Left cardiac atrium (tissue), 4 donors: ENCODE measurements around the gene NRG3. TPM values are rescaled to one million over a fixed set of nuclear protein-coding genes. Genes with fewer than 3 reads are reported as not detected.
"Not testable (repeated sequence)": the region's sequence is repeated elsewhere in the genome, so short reads cannot be mapped to it uniquely, and the experiment has no call there.

Experiments used
- ATAC-seq, 2 donors: fragments of 200-7000 bp; cut with Tn5 transposase; one replicate each; pipeline ENCODE4 v1.9.1; 2020; ENCODE audit warnings: mild to moderate bottlenecking in 2 of 2, moderate library complexity in 2 of 2
- DNase-seq: peaks from one replicate; pipeline ENCODE4 v3.0.0-alpha.2; 2020
- intact Hi-C, 2 donors: fragments of 100-400 bp; cut with DNase I; formaldehyde crosslinking; loops; one replicate each; pipeline versions ENCODE4 v1.14.1 to v1.15.1; 2022 to 2023
- total RNA-seq, 2 donors: library from RNA; stranded (reverse); fragmentation: NEBNext Ultra II Directional; extraction: Animal tissue kit (Norgen Biotek cat#: 25700); gene quantifications; one replicate each; pipeline ENCODE4 v1.2.1, GENCODE V29; 2021
- donor health status: DM: no; HTN: yes; CAD: no.
- donor health status: DM: no; HTN: yes; CAD: no; lungs with severe emphysema.
- donor health status: DM: yes; HTN: yes; CAD: no.
- donor health status: Dilated cardiomyopathy.

The NRG3 gene
- total RNA-seq, 2 donors from 2014 or later: 0.21 to 0.79 TPM

DNA sequence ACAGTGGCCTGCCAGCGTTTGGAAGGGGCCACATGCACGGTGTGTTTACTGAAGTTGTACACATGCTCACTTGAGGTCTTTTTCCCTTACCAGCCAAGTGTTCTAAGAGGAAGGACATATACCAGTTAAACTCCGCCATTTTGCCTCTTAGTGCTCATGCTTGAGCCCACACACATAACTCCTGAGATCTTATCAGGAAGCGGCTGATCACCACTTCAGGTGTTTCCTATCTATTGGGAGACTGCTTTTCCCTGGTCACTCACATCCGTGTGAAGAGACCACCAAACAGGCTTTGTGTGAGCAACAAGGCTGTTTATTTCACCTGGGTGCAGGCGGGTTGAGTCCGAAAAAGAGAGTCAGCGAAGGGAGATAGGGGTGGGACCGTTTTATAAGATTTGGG is 802.9 kb downstream of the NRG3 start:
- ATAC-seq, intact Hi-C loops, DNase-seq: not testable (repeated sequence)

DNA sequence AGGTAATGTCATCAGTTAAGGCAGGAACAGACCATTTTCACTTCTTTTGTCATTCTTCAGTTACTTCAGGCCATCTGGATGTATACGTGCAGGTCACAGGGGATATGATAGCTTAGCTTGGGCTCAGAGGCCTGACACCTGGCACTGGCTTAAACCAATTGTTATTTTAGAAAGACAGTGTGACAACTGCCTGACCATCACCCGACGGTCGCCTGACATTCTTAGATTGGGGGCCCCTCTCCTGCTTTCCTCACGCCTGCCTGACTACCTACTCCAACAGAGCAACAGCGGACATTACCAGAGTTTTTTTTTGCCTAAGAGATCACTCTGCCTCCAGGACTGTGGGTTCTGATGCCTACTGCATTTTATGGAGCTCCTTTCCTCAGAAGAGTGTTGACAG is 803.5 kb downstream of the NRG3 start:
- DNase-seq, ATAC-seq, intact Hi-C loops: not testable (repeated sequence)

DNA sequence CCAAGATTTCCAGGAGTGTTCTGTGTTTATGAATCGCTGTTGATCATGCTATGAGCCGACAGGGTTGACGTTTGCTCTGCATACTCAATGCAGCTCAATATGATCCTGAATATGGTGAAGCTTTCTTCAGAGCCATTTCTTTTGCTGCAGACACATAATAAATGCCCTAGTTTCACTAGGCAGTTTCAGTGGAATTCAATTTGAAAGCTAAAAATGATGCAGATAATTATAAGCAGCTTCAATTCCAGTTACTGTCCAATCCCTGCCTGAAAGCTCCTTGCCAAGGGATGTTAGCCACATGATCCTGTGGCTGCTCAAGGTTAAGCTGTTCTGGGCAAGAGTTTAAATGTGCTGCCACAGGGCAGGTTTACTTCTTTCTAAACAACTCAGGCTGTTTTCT is 805.6 kb downstream of the NRG3 start:
- ATAC-seq: no peak
- no peak for DNase-seq

DNA sequence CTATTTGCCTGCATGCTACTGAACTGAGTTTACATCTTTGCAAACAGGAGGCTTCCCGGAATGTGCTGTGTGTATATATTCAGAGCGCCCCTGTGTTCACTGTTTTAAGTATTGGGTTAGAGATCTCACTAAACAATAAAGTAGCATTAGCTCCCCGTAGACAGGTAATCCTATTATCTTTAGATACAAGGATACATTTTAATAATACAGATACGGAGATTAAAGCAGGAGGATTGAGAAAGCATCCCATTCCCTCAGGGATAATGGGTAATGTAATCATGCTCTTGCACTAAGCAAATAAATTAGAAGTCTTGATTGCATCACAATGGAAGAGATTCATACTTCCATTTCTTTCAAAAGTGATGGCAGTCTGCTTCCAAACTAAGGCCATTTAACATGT is 809.0 kb downstream of the NRG3 start:
- intact Hi-C loops: no loop called here
- DNase-seq (no peak), ATAC-seq (no peak)

More for the DNA sequence above, 805.6 kb downstream of the NRG3 start:
- intact Hi-C loops: no loop called here

DNA sequence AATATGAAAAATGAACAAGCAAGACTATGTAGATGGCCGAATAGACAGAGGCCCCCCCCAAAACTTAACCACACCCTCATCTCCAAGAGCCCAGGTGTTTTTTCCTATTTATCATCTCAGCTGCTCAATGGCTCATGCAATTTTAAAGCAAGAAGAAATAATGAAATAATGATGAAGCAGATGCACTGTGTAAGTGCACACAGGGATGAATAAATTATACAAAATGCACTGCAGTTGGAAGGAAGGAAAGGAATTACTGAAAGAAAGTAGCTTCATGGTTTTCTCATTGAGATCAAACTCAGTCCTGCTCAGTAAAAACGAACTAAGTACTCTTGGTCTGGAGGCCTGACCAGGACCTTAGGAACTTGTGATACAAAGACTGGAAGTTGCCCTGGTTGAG is 810.1 kb downstream of the NRG3 start:
- ATAC-seq (no peak), DNase-seq (no peak)
- intact Hi-C loops: no loop called here

DNA sequence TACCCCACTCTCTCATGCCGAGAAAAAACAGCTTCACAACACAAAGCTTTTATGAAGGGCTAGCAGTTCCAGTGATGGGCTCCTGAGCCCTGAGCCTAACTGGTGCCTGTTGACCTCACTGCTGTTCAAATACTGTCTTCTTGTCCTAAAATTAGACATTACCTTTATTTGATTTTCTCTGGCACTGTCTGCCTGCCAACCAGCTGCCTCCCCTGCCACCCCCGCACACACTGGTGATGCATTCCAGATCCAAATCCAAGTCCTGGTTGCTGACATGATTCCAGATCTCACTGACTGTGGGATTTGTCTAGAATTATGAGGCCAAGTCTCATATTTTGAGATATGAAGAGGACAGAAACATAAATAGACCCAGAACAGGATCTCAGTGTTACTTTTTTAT is 816.2 kb downstream of the NRG3 start:
- intact Hi-C loops: no loop called here
- DNase-seq (no peak), ATAC-seq (no peak)

DNA sequence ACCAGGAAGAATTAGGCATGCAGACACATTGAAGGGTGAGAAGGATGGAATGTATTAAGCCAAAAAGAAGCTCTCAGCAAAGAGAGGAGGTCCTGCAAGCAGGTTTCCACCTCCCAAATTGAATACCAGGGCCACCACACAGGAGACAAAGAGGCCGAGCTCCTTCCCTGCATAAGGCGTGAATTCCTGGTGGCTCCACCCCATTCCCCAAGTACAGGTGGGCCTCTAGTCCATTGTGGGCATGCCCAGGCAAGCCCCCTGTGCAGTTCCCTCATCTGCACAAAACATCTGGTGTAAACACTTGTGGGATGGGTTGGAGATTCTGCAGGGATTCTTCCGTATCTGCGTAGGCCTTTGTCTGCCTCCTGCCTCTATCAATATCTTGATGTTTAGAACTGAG is 817.5 kb downstream of the NRG3 start:
- intact Hi-C loops: no loop called here

DNA sequence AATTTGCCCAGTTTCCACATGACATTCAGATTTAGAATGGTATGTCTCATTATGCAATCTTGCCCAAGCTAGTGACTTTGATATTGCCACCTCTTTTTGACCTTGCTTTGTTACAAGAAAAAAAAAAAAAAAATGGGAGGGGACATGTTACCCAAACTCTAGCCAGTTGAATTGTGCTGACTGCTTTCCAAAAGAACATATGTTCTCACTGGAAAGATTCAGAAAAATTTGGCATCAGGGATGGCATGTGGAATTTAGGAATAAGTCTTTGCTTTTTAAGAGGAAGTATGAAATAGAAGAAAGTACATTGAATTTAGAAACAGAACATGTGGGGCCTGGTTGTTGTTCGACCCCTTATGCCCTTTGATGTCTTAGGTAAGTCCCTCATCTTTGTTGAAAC is 846.8 kb downstream of the NRG3 start:
- DNase-seq (no peak), ATAC-seq (no peak)
- intact Hi-C loops: no loop called here

More for the DNA sequence above, 817.5 kb downstream of the NRG3 start:
- ATAC-seq (no peak), DNase-seq (no peak)

DNA sequence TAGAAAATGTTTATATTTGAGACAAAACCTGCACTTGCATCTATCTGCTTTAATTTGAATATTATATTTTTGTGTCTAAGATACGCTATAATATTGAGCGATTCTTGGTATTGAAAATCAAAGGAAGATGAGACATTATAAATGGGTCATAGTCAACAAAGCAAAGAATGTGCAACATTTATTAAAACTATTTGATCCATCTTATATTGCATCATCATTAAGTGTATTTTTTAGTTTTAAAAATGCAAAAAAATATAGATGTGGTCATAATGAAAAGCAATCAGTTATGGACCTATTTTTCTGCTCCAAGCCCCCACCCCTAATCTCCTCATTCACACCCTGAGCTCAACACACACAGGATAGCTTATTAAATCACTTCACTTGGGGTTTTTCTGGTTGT is 847.3 kb downstream of the NRG3 start:
- DNase-seq (no peak), ATAC-seq (no peak)
- intact Hi-C loops: no loop called here

DNA sequence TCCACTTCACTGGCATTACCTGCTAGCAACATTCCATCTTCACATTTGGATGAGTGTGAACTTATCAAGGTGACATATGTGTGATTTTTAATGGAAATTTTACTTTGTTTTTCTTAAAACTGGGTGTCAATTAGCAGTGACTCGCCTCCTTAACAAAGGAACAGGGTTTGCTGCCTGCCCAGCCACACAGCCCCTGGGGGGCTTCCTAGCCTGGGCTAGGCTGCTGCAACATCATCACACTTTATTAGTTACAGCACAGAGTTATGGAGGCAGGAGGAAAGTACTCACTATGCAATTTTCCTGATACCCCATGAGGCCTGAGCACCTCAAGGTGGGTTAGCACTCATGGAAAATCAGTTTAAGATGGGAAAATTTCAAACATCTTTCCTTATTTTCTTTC is 861.3 kb downstream of the NRG3 start:
- intact Hi-C loops: no loop called here
- no peak for ATAC-seq
- DNase-seq: no peak

DNA sequence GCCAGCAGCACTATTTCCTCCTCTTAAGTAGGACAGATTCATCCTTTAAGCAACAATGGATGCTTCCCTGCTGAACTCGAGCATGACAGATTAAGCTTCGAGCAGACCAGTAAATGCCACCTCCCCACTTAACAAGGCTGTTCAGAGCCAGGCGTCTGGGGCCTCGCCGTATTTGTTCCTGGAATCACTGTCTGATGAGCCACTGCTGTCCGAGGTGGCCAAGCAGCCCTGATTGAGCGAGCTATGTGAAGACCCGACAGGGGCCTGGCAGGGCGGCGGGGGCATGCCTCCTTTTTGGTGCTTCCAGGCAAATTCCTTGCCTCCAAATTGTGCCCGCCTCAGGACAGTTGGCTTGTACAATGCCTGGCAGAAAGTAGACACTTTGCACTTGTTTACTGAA is 862.6 kb downstream of the NRG3 start:
- DNase-seq: no peak
- intact Hi-C loops: no loop called here
- ATAC-seq: no peak

DNA sequence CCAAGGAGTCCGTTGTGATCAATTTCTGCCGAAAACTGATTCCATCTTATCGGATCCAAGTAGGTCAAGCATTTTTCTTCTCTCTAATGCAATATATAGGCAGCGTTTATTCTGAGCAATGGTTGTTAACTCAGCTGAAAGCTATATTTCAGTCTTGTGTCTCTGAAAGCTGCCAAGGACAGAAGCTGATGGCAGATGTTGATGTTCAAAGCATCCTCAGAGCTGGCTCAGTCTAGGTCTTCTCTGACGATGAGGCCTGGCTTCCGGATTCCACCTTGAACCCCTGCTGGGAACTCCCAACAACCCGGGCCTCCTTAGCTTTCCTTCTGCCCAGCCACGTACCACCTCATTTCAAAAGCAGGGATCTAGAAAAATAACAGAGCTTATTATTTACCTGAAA is 863.6 kb downstream of the NRG3 start:
- ATAC-seq (no peak), DNase-seq (no peak)
- intact Hi-C loops: no loop called here

DNA sequence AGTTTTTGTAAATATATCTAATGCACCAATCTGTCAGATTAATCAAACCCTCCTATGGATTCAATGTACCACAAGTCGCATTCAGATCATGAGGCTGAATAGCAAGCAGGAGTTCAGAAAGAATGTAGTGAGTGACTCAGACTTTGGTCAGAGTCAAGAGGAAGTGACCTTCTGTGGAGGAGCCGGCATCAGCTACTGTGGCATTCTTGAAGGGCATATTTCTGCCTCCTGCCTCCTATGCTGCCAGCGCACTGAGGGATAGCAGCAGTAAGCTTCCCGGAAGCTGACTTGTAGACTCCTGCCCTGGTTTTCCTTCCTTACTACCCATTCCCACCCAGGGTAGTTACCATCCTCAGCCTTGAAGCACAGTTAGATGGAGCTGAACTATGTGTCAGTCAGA is 867.5 kb downstream of the NRG3 start:
- intact Hi-C loops: no loop called here
- ATAC-seq: no peak
- no peak for DNase-seq

DNA sequence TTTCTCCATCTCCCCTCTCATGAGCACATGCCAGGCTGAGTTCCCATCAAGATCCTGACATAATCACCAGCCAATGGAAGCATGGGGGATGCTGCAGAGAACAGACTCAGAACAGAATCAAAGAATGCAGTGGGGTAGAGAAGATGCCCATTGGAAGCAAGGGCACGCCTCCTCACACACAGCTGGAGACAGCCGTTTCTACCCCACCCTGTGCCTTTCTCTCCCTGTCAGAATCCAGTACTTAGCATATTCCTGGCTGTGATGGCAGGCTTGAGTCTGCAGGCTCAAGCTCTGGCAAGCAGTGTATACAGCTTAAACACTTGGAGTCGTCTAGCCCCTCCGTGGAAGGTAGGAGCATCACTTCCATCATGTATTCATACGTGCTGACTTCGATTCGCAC is 867.9 kb downstream of the NRG3 start:
- intact Hi-C loops: no loop called here
- ATAC-seq (no peak), DNase-seq (no peak)

DNA sequence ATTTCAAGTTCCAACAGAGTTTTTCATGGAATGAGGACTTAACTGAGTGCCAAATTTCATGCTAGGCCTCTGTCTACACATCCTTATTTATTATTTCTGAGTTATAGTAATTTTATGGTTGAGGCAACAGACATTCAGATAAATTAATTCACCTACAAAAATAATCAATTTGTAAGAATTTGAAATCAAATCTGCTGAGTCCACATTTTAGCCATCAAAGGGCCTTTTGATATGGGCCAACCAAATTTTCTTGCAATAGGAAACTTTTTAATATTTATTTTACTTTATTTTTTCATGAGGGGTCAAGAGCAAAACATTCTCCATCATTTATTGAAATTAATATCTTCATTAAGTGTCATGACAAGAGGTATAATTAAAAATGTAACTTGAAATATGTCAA is 875.5 kb downstream of the NRG3 start:
- no peak for DNase-seq
- intact Hi-C loops: no loop called here
- ATAC-seq: no peak

DNA sequence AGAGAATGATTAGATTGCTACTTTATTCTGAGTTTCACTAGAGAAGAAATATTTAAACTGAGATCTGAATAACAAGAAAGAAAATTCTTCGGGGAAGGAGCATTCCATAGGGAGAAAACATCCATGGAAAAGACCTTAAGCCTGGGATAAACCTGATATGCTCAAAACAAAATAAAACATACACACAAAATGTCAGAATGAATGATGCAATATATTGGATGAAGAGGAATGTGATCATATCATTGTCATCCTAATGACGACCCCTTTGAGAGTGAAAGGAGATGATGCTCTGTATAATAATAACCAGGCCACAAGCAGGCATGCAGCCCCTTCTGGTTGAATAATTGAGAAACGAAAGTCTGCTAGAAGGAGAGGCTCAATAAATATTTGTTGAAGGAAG is 882.4 kb downstream of the NRG3 start:
- no peak for DNase-seq
- intact Hi-C loops: no loop called here

DNA sequence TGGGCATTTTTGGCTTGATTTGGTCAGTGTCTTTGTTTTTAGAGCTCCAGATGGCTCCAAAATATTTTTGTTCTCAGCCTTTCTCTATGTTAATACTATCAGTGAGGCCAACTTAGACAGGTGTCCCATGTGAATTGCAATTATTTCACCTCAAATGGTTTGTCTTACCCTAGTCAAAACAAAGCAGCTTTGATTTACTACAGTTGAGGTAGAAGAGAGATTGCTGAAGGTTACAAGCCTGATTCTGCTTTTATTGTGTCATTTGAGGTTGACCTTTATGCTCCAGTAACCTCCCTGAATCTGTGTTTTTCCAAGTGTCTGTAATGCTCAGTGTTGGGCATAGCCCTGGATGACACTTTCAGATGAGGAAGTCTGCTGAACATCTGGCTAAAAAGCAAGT is 882.9 kb downstream of the NRG3 start:
- no peak for DNase-seq
- intact Hi-C loops: no loop called here

More for the DNA sequence above, 882.4 kb downstream of the NRG3 start:
- no peak for ATAC-seq

DNA sequence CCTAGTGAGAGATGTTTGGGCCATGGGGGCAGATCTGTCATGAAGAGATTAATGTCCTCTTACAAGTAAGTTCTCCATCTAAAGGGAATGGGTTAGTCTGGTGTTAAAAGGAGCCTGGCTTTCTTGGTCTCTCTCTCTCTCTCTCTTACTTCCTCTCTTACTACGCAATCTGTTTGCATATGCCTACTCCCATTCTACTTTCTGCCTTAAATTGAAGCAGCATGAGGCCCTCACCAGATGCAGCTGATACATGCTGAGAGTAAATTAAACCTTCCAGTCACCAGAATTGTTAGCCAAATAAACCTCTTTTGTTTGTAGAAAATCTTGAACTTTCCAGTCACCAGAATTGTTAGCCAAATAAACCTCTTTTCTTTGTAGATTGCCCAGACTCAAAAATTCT is 884.1 kb downstream of the NRG3 start:
- intact Hi-C loops: no loop called here
- DNase-seq (no peak), ATAC-seq (no peak)

More for the DNA sequence above, 882.9 kb downstream of the NRG3 start:
- no peak for ATAC-seq

DNA sequence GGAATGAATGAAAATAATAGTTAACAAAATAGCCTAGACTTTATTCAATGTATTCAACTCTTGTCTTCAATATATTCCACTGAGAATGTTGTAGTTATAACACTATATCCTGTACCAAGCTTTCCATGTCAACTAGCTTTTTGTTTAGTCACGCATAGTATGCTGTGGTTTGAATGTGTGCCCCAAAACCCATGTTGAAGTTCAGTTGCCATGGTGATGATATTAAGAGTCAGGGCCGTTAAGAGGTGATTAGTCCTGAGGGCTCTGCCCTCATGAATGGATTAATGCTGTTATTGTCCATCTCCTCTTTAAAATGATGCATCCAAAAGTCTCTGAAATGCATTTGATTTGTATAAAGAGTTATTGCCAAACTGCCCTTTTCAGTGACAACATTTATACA is 887.6 kb downstream of the NRG3 start:
- DNase-seq: no peak
- no peak for ATAC-seq
- intact Hi-C loops: no loop called here

DNA sequence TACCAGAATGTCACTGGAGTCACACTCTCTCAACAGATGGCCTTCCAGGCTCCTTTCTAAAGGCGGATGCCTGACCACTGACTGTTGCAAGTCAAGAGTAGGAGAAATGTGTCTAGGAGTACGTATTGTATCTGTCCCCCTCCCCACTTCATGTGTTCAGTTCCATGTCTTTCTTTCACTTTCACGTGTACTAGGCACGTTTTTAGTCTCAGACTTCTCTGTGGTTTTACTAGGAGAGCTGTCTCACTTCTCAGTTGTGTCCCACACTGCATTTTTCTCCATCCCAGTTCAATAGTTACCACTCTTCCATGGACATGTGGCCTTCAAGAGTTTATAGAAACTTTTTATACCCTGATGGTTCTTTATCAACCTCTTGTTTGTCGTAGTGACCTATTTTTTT is 893.0 kb downstream of the NRG3 start:
- ATAC-seq: no peak
- no peak for DNase-seq
- intact Hi-C loops: no loop called here

DNA sequence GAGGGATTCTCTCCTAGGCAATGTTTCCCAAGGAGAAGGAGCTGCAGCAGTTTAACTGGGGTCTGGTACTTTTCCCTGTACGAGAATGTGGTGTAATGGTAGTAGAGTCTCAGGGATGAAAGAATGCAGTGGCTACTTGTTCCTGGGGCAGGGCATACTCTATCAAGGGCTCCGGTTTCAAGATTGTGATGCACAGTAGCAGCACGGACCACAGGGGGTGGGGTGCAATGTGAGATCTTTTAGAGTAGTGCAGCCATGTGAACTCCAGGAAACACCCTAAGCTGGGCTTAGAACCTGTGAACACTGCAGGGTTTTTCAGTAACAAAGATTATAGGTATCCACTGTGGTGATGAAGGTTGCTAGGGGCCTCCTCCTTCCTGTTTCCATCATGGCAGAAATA is 903.9 kb downstream of the NRG3 start:
- ATAC-seq (no peak), DNase-seq (no peak)
- intact Hi-C loops: no loop called here

DNA sequence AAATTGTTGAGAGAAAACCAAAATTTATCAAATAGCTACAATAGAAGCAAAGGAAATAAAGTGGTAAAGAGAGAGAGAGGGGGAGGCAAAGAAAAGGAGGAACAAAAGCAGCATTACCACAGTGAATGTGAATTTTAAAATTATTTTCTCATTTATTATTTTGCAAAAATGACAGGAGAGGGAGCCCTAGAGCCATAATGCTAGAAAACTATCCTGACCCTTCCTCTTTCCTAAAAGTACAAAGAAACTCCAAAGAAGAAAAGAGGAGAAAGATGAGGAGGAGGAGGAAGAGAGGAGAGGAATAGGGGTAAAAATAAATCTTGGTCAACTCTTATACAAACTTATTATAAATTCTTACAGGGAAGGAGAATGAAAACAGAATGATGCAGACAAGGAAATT is 921.5 kb downstream of the NRG3 start:
- intact Hi-C loops: loop anchor here in 1 of 2 donors (10.0 kb wide), 1 partner anchor 1078 kb away; no protein-coding TSS in a partner anchor
- ATAC-seq (peak in 1 of 2 donors; percentile 23), DNase-seq (no peak)
